Dermis blood vessel endothelial cell (primary cell): Measurements from ENCODE around the gene DNAI2. TPM values are rescaled to one million over a fixed set of nuclear protein-coding genes. Genes with fewer than 3 reads are reported as not detected.

ENCODE experiments used
- DNase-seq: peaks from one replicate; pipeline ENCODE4 v3.0.0; 2010
- total RNA-seq: library from RNA; depleted of rRNA; stranded (reverse); fragments of >200 nt; gene quantifications from 2 replicates; pipeline ENCODE4 v1.2.3, GENCODE V29; 2014

Gene DNAI2
- total RNA-seq: not detected in 2 replicates

GRCh38 chr17:74274060-74274708, at the start of gene DNAI2:
TSS of gene DNAI2 (plus strand) at chr17:74274234. CDS start at chr17:74281818, 7,584 bp downstream.
- no peak for DNase-seq

- DNase-seq: no peak
Measured at GRCh38 chr17:74224959-74225725, 48.9 kb upstream of the DNAI2 start.

- no peak for DNase-seq
Measured at GRCh38 chr17:74226252-74226651, 47.8 kb upstream of the DNAI2 start.

- no peak for DNase-seq
Measured at GRCh38 chr17:74227271-74228080, 46.6 kb upstream of the DNAI2 start.

GRCh38 chr17:74228306-74228978, 45.6 kb upstream of the DNAI2 start:
- no peak for DNase-seq

- DNase-seq: no peak
Measured at GRCh38 chr17:74230896-74231295, 43.1 kb upstream of the DNAI2 start.

GRCh38 chr17:74231928-74232907, 41.8 kb upstream of the DNAI2 start:
- DNase-seq: no peak

- DNase-seq: no peak
Measured at GRCh38 chr17:74233937-74234336, 40.1 kb upstream of the DNAI2 start.

GRCh38 chr17:74234486-74234885, 39.5 kb upstream of the DNAI2 start:
- no peak for DNase-seq

GRCh38 chr17:74235040-74235581, 38.9 kb upstream of the DNAI2 start:
- DNase-seq: no peak

GRCh38 chr17:74235911-74236371, 38.1 kb upstream of the DNAI2 start:
- no peak for DNase-seq

GRCh38 chr17:74237321-74237720, 36.7 kb upstream of the DNAI2 start:
- no peak for DNase-seq

GRCh38 chr17:74239172-74239571, 34.9 kb upstream of the DNAI2 start:
- no peak for DNase-seq

GRCh38 chr17:74240618-74241205, 33.3 kb upstream of the DNAI2 start:
- no peak for DNase-seq

GRCh38 chr17:74241431-74241830, 32.6 kb upstream of the DNAI2 start:
- DNase-seq: no peak

GRCh38 chr17:74241847-74242246, 32.2 kb upstream of the DNAI2 start:
- DNase-seq: no peak

GRCh38 chr17:74243013-74243755, 30.9 kb upstream of the DNAI2 start:
- no peak for DNase-seq

- DNase-seq: no peak
Measured at GRCh38 chr17:74244128-74244527, 29.9 kb upstream of the DNAI2 start.

- no peak for DNase-seq
Measured at GRCh38 chr17:74244548-74244947, 29.5 kb upstream of the DNAI2 start.
